ENCODE results near the gene LRSAM1.

The LRSAM1 gene

DNA sequence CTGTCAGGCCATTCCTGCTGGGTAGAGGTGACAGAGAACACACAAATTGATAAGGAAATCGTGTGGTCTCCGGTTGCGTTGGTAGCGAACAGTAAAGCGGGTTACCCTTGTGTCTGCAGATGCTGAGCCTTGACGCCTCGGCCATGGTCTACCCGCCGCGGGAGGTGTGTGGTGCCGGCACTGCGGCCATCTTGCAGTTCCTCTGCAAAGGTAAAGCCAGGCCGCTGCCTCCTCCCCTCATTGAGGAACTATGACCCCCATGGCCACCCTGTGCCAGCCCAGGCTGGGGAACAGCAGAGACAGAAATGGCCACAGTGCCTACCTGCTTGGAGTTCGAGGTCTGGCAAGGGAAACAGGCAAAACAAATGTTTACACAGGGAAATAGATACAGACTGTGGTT is 16.3 kb downstream of the LRSAM1 start:
- DNase-seq (ENCODE audit: low read depth), result no peak
- no peak overlapping the region for H3K4me3 ChIP-seq (ENCODE audit: control insufficient read depth, low read depth, low read length)
- TF ChIP-seq, protein P1, sequence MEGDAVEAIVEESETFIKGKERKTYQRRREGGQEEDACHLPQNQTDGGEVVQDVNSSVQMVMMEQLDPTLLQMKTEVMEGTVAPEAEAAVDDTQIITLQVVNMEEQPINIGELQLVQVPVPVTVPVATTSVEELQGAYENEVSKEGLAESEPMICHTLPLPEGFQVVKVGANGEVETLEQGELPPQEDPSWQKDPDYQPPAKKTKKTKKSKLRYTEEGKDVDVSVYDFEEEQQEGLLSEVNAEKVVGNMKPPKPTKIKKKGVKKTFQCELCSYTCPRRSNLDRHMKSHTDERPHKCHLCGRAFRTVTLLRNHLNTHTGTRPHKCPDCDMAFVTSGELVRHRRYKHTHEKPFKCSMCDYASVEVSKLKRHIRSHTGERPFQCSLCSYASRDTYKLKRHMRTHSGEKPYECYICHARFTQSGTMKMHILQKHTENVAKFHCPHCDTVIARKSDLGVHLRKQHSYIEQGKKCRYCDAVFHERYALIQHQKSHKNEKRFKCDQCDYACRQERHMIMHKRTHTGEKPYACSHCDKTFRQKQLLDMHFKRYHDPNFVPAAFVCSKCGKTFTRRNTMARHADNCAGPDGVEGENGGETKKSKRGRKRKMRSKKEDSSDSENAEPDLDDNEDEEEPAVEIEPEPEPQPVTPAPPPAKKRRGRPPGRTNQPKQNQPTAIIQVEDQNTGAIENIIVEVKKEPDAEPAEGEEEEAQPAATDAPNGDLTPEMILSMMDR (conservative IDR thresholded peaks at IDR 0.05; ENCODE audit: control insufficient read depth, insufficient read depth, low read depth, low read length), result no peak

GRCh38 chr9:127470662-127471061 is 19.4 kb downstream of the LRSAM1 start:
- DNase-seq (ENCODE audit: low read depth), result no peak
- TF ChIP-seq, protein P1 (conservative IDR thresholded peaks at IDR 0.05; ENCODE audit: control insufficient read depth, insufficient read depth, low read depth, low read length), result no peak
- no peak overlapping the region for H3K4me3 ChIP-seq (ENCODE audit: control insufficient read depth, low read depth, low read length)

- no peak for DNase-seq (ENCODE audit: low read depth)
- no peak overlapping the region for H3K4me3 ChIP-seq (ENCODE audit: control insufficient read depth, low read depth, low read length)
- TF ChIP-seq, protein P1 (conservative IDR thresholded peaks at IDR 0.05; ENCODE audit: control insufficient read depth, insufficient read depth, low read depth, low read length), result no peak
Observed at GRCh38 chr9:127473501-127473900, 22.2 kb downstream of the LRSAM1 start.

DNA sequence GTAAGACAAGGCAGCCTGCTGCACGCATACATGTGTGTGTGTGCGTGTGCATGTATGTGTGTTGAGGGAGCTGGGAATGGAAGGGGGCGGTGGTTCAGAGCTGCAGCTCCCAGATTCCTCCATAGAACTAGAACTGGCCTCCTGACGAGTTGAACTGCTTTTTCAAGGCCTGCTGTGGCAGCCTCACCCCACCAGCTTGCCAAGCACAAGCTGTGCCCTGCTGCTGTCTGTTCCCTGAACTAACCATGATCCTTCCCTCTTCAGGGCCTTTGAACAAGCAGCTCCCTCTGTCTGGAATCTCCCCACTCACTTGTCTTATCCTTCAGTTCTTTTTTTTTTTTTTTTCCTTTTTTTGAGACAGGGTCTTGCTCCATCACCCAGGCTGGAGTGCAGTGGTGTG is 22.6 kb downstream of the LRSAM1 start:
- DNase-seq (ENCODE audit: low read depth), result no peak
- TF ChIP-seq, protein P1 (conservative IDR thresholded peaks at IDR 0.05; ENCODE audit: control insufficient read depth, insufficient read depth, low read depth, low read length), result no peak
- H3K4me3 ChIP-seq (ENCODE audit: control insufficient read depth, low read depth, low read length), result no peak overlapping the region

GRCh38 chr9:127474592-127474991 is 23.3 kb downstream of the LRSAM1 start:
- no peak for DNase-seq (ENCODE audit: low read depth)
- H3K4me3 ChIP-seq (ENCODE audit: control insufficient read depth, low read depth, low read length), result no peak overlapping the region
- TF ChIP-seq, protein P1 (conservative IDR thresholded peaks at IDR 0.05; ENCODE audit: control insufficient read depth, insufficient read depth, low read depth, low read length), result no peak

- H3K4me3 ChIP-seq (ENCODE audit: control insufficient read depth, low read depth, low read length), result no peak overlapping the region
- no peak for DNase-seq (ENCODE audit: low read depth)
- TF ChIP-seq, protein P1 (conservative IDR thresholded peaks at IDR 0.05; ENCODE audit: control insufficient read depth, insufficient read depth, low read depth, low read length), result no peak
Observed at GRCh38 chr9:127479507-127480081, 28.3 kb downstream of the LRSAM1 start.

GRCh38 chr9:127482662-127483061 is 31.4 kb downstream of the LRSAM1 start:
- H3K4me3 ChIP-seq (ENCODE audit: control insufficient read depth, low read depth, low read length), result no peak overlapping the region
- DNase-seq (ENCODE audit: low read depth), result no peak
- TF ChIP-seq, protein P1 (conservative IDR thresholded peaks at IDR 0.05; ENCODE audit: control insufficient read depth, insufficient read depth, low read depth, low read length), result no peak
